GM18517 (cell line): ENCODE results near the gene DBF4B.

Source experiments
- ATAC-seq: cut with Tn5 transposase; IDR thresholded peaks from one replicate; pipeline ENCODE4 v1.9.1; 2021; ENCODE audit warnings: mild to moderate bottlenecking, moderate library complexity; ENCODE audit not compliant: unreplicated experiment

Gene DBF4B

DNA sequence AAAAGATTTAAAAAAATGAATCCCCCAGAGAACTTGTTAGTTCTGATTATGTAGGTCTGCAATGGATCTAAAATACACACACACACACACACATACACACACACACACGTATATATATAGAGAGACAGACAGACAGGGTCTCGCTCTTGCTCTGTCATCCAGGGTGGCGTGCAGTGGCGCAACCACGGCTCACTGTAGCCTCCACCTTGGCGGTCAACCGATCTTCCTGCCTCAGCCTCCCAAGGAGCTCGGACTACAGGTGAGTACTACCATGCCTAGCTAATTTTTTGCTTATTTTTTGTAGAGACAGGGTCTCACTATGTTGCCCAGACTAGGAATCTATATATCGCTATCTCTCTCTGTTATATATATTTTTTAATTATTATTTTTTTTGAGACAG, 88.3 kb downstream of the DBF4B start:
- ATAC-seq: no peak

GRCh38 chr17:44797802-44798201, 89.3 kb downstream of the DBF4B start:
- no peak for ATAC-seq

GRCh38 chr17:44798356-44798755, 89.9 kb downstream of the DBF4B start:
- ATAC-seq: no peak
